Tibial nerve (tissue), 3 donors: Measurements from ENCODE around the gene CSNK2A2.

Source experiments
- CTCF ChIP-seq, 5 experiments: fragments of 200-600 bp in 3 of 5; fragments of 450-650 bp in 2 of 5; sonication (generic) in 3 of 5; IDR thresholded peaks; one replicate each; pipeline ENCODE4 v1.5.1; 2016 to 2019; ENCODE audit warnings: antibody characterized with exemption in 5 of 5, mild to moderate bottlenecking in 3 of 5, moderate library complexity in 2 of 5
- POLR2A ChIP-seq, 2 donors: fragments of 450-650 bp; IDR thresholded peaks; one replicate each; pipeline ENCODE4 v1.6.1; 2017; ENCODE audit warnings: antibody characterized with exemption in 2 of 2, mild to moderate bottlenecking in 2 of 2, moderate library complexity in 2 of 2

GRCh38 chr16:58120234-58120633 lies 77.7 kb downstream of the CSNK2A2 start:
- no peak for TF ChIP-seq CTCF (IDR thresholded peaks at IDR 0.05)
- no peak for TF ChIP-seq POLR2A (IDR thresholded peaks at IDR 0.05)
